Mucosa of descending colon (tissue), 3 donors: Measurements from ENCODE around the gene CLSTN2. TPM values are rescaled to one million over a fixed set of nuclear protein-coding genes. Genes with fewer than 3 reads are reported as not detected.

Experiments used
- ATAC-seq: fragments of 200-7000 bp; cut with Tn5 transposase; one replicate; pipeline ENCODE4 v1.9.1; 2020; ENCODE audit warnings: mild to moderate bottlenecking, moderate library complexity
- DNase-seq, 3 donors: peaks; one replicate each; pipeline ENCODE4 v3.0.0-alpha.2; 2020
- H3K36me3 ChIP-seq: fragments of 200-600 bp; one replicate; pipeline ENCODE4 v1.8.0; 2021; ENCODE audit warnings: low read depth, mild to moderate bottlenecking
- H3K4me1 ChIP-seq: fragments of 200-600 bp; one replicate; pipeline ENCODE4 v1.8.0; 2021; ENCODE audit warnings: low read depth, mild to moderate bottlenecking
- H3K4me3 ChIP-seq: fragments of 200-600 bp; one replicate; pipeline ENCODE4 v1.8.0; 2021; ENCODE audit warnings: mild to moderate bottlenecking
- H3K9me3 ChIP-seq: fragments of 200-600 bp; one replicate; pipeline ENCODE4 v1.8.0; 2021; ENCODE audit warnings: mild to moderate bottlenecking
- intact Hi-C, 2 donors: fragments of 100-400 bp; cut with DNase I in 1 of 2; cut with micrococcal nuclease in 1 of 2; formaldehyde crosslinking; loops; one replicate each; pipeline versions ENCODE4 v1.11.0 to v1.11.1; 2022; cut with DNase I, micrococcal nuclease
- total RNA-seq, 3 donors: library from RNA; stranded (reverse); fragmentation: NEBNext Ultra II Directional in 2 of 3; extraction: Animal tissue kit (Norgen Biotek cat#: 25700) in 2 of 3; gene quantifications; one replicate each; pipeline versions ENCODE4 v1.2.1 to v1.2.4, GENCODE V29; 2021 to 2023
- TF ChIP-seq, protein P1 (sequence below): fragments of 200-600 bp; IDR thresholded peaks from one replicate; pipeline ENCODE4 v1.8.0; 2022; ENCODE audit warnings: antibody characterized with exemption, mild to moderate bottlenecking
- donor health status: DM: no; HTN: no; CAD: no; lungs with moderate emphysema.
- donor health status: DM: no; HTN: no; CAD: no.
- donor health status: DM: no; HTN: yes; CAD: no.

CLSTN2 gene
- total RNA-seq, 3 donors from 2014 or later = 0.90 to 5.3 (median 2.5) TPM

DNA sequence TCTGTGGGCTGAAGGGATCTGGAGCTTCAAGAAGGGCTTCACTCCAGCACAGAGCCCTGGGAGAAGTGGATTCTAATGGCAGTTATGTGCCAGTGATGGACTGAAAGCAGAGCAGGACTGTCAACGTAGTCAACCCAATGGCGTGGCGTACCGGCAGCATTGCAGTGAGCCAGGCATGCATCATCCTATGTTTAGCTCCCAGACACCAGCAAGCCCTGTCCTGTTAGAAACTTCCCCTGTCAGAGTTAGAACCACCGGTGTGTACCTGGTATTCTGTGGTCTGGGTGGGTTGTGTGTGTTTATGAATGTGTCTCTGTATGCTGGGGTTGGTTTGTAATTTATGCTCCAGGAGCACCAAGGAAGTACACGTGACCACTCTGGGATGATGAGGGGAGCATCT is 86.3 kb downstream of the CLSTN2 start:
- Histone ChIP-seq H3K4me1 (no peaks in the 10 kb centered on the region), H3K9me3 (no peaks in the 10 kb centered on the region), H3K36me3 (no peaks in the 10 kb centered on the region), H3K4me3 (no peak overlapping the region)
- intact Hi-C loops = no loop called here
- ATAC-seq (no peak), DNase-seq (no peak)
- TF ChIP-seq, protein P1, sequence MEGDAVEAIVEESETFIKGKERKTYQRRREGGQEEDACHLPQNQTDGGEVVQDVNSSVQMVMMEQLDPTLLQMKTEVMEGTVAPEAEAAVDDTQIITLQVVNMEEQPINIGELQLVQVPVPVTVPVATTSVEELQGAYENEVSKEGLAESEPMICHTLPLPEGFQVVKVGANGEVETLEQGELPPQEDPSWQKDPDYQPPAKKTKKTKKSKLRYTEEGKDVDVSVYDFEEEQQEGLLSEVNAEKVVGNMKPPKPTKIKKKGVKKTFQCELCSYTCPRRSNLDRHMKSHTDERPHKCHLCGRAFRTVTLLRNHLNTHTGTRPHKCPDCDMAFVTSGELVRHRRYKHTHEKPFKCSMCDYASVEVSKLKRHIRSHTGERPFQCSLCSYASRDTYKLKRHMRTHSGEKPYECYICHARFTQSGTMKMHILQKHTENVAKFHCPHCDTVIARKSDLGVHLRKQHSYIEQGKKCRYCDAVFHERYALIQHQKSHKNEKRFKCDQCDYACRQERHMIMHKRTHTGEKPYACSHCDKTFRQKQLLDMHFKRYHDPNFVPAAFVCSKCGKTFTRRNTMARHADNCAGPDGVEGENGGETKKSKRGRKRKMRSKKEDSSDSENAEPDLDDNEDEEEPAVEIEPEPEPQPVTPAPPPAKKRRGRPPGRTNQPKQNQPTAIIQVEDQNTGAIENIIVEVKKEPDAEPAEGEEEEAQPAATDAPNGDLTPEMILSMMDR = no peak

DNA sequence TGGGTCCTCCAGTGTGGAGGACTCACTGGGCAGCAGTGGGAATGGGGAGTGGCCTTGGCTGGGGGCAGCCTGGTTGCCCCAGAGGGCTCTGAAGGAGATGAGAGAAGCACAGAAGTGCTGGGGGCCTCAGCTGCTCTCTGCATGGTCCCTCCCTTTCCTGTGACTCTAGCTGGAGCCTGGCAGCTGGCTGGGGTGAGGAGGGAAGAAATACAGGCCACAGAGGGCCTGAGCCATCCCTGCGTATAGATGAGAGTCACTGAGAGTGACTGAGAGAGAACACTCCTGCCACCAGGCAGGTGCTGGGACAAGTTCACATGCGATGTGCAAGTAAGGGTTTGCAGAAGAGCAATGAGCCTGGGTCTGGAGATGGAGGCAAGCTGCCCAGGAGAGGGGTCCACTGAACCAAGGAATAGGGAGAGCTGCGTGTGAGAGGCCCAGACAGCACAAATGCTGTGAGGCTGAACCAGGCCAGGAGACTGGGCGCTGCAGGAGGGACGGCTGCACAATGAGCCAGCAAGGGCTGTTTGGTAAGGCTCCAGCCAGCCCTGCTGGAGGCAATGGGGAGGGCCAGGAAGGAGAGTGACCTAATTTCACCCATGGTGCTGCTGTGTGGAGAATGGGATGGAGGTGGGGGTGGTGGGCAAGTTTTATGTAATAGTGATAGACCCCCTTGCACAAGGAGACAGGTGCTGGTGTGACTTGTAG is 87.2 kb downstream of the CLSTN2 start:
- Histone ChIP-seq H3K36me3 (no peaks in the 10 kb centered on the region), H3K4me3 (no peak overlapping the region), H3K9me3 (no peaks in the 10 kb centered on the region), H3K4me1 (no peaks in the 10 kb centered on the region)
- TF ChIP-seq, protein P1 = no peak
- DNase-seq = no peak
- intact Hi-C loops = no loop called here
- ATAC-seq = no peak

DNA sequence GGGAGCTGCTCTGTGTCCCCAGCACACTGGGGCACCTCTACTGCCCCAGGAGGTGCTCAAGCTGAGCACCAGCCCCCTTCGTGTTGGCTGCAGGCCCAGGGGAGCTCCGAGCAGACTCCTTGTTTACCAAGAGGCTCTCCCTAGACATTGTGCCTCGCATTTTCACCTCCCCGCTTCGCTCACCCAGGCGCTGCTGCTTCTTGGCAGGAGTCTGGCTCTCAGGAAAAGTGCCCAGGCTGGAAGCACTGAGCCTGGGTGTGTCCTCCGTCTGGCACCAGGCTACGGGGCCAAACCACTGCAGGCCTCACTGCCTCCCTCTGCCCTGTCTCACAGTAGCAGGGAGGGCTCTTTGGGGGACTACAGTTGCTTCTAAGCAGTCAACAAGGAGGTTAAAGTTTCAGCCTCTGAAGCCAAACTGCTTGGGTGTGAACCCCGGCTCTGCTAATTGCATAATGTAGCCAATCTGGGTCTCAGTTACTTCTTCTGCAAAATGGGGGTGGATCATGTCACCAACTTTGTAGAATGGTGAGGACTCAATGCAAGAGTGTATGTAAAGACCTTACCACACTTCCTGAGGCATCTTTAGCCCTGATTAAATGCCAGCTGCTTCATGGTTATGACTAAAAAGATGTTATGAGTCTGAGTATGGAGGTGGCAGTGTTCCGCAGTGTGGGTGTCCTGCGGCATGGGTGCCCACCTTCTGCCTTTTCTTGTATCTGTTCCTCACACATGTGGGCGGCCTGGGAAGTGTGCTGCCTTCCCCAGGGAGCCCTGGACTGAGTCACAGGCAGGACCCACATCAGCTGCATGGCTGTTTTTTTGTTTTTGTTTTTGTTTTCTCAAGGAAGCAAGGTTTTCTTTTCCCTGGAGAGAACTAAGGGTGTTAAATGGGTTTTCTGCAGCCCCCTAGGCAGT is 88.9 kb downstream of the CLSTN2 start:
- intact Hi-C loops = no loop called here
- Histone ChIP-seq H3K4me3 (no peak overlapping the region), H3K9me3 (no peaks in the 10 kb centered on the region), H3K36me3 (no peaks in the 10 kb centered on the region), H3K4me1 (no peaks in the 10 kb centered on the region)
- TF ChIP-seq, protein P1 = no peak
- ATAC-seq = peak; percentile 31
- peak in 1 of 3 donors; percentile 33 for DNase-seq

DNA sequence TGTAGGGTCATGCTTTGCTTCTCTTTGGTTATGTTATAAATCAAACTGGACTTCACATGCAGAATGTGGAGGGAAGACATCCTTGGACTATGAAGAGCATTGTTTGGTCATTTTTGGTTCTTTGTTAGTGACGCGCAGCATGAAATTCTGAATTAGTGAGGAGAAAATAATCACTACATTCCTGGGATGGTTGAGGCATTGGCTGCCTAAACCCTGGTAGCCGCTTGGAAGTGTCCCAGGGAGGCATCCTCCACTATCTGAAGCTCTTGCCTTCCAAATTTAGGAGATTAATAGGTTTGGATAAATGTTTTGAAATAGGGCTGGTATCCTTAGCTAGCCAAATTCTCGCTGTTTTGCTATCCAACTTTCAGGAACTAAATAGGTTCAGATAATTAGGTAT is 96.2 kb downstream of the CLSTN2 start:
- Histone ChIP-seq H3K4me3 (no peak overlapping the region), H3K36me3 (no peaks in the 10 kb centered on the region)
- intact Hi-C loops = no loop called here

DNA sequence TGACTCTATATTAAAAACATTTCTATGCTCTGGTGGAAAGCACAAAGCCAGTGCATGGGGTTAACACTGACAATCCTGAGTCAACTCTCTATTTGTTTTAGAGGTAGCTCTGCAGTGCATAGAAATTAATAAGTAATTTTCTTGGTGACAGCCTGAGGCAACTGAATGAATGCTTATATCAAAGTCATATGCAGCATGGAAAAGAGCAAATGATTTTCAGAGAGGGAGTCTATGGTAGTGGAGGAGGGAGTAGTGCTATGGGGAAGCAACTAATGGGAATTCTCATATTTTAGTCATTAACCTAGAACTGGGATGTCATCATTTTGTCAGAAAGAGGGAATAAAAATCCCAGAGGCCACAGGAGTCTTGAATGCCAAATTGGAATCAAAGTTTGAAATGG is 99.1 kb downstream of the CLSTN2 start:
- Histone ChIP-seq H3K4me3 (no peak overlapping the region), H3K9me3 (no peaks in the 10 kb centered on the region), H3K4me1 (no peaks in the 10 kb centered on the region), H3K36me3 (no peaks in the 10 kb centered on the region)
- ATAC-seq (no peak), DNase-seq (no peak)
- TF ChIP-seq, protein P1 = no peak
- intact Hi-C loops = no loop called here

More for the DNA sequence above, 96.2 kb downstream of the CLSTN2 start:
- no peak for ATAC-seq
- DNase-seq = no peak
- TF ChIP-seq, protein P1 = no peak
- Histone ChIP-seq H3K9me3 (no peaks in the 10 kb centered on the region), H3K4me1 (no peaks in the 10 kb centered on the region)
